ENCODE data around the gene CENPVL1. TPM values are rescaled to one million over a fixed set of nuclear protein-coding genes. Genes with fewer than 3 reads are reported as not detected.

Gene CENPVL1
- total RNA-seq, 3 donors from 2014 or later: not detected

DNA sequence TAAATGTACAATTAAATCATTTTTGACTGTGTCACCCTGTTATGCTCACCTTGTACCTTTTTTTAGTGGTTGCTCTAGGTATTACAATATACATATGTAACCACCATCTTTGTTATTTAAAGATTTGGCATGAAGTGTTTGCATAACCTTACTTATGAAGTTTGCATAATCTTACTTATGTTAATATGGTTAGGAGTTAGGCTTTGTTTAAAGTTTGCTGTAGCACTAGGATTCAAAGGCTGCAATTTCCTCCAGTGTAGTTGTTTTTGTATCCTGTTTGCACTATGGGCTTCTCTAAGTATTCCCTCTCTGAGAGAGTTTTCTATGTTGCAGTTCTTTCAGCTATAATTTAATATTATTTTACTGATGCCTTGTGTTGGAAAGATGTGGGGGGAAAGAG, 17.9 kb downstream of the CENPVL1 start:
- Histone ChIP-seq H3K27ac (no peak overlapping the region), H3K4me1 (no peaks in the 10 kb centered on the region), H3K27me3 (peaks cover 0 to 61% of the 10 kb centered on the region in 2 donors), H3K9me3 (no peaks in the 10 kb centered on the region), H3K4me3 (no peak overlapping the region), H3K36me3 (no peaks in the 10 kb centered on the region)
- no peak for TF ChIP-seq POLR2A (IDR thresholded peaks at IDR 0.05)
- no peak for TF ChIP-seq POLR2AphosphoS5 (IDR thresholded peaks at IDR 0.05)
- TF ChIP-seq, protein P1, sequence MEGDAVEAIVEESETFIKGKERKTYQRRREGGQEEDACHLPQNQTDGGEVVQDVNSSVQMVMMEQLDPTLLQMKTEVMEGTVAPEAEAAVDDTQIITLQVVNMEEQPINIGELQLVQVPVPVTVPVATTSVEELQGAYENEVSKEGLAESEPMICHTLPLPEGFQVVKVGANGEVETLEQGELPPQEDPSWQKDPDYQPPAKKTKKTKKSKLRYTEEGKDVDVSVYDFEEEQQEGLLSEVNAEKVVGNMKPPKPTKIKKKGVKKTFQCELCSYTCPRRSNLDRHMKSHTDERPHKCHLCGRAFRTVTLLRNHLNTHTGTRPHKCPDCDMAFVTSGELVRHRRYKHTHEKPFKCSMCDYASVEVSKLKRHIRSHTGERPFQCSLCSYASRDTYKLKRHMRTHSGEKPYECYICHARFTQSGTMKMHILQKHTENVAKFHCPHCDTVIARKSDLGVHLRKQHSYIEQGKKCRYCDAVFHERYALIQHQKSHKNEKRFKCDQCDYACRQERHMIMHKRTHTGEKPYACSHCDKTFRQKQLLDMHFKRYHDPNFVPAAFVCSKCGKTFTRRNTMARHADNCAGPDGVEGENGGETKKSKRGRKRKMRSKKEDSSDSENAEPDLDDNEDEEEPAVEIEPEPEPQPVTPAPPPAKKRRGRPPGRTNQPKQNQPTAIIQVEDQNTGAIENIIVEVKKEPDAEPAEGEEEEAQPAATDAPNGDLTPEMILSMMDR (IDR thresholded peaks at IDR 0.05): no peak
- intact Hi-C loops (cut with DNase I; ENCODE audit: low total_unique reads): no loop called here
- no peak for DNase-seq (ENCODE audit: low spot score in 2 of 2)

GRCh38 chrX:51737091-51737490, 26.8 kb downstream of the CENPVL1 start:
- H3K36me3 ChIP-seq: no peaks in the 10 kb centered on the region
- intact Hi-C loops (cut with DNase I; ENCODE audit: low total_unique reads): no loop called here
- peaks cover 0 to 72% of the 10 kb centered on the region in 2 donors for H3K27me3 ChIP-seq
- no peak overlapping the region for H3K4me3 ChIP-seq
- no peaks in the 10 kb centered on the region for H3K4me1 ChIP-seq
- H3K27ac ChIP-seq: no peak overlapping the region
- TF ChIP-seq POLR2AphosphoS5 (IDR thresholded peaks at IDR 0.05) (no peak), POLR2A (IDR thresholded peaks at IDR 0.05) (no peak)
- TF ChIP-seq, protein P1 (IDR thresholded peaks at IDR 0.05): no peak
- no peak for DNase-seq (ENCODE audit: low spot score in 2 of 2)
- H3K9me3 ChIP-seq: no peaks in the 10 kb centered on the region

DNA sequence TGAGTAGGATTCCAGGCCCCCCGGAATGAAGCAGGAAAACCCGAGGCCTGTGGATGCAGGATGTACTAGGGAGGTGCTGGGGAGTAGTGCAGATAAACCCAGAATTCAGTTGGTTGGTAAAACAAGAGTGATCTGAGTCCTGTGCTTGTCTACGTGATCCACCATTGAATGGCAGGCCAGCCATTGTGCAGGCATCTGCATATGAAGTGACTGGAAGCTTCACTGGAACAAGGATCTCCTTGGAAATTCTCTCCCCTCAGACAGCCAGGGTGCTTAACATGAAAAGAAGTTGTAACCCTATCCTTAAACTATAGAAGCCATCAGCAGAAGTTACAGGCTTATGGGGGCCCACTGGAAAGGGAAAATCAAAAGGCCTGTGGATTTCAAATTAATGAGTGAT, 32.3 kb downstream of the CENPVL1 start:
- no peak for DNase-seq (ENCODE audit: low spot score in 2 of 2)
- intact Hi-C loops (cut with DNase I; ENCODE audit: low total_unique reads): no loop called here
- no peak overlapping the region for H3K27ac ChIP-seq
- peaks cover 0 to 35% of the 10 kb centered on the region in 2 donors for H3K27me3 ChIP-seq
- no peaks in the 10 kb centered on the region for H3K4me1 ChIP-seq
- TF ChIP-seq, protein P1 (IDR thresholded peaks at IDR 0.05): no peak
- no peaks in the 10 kb centered on the region for H3K9me3 ChIP-seq
- peak overlapping the region in 2 of 3 donors; percentile 63 to 70 for H3K4me3 ChIP-seq
- H3K36me3 ChIP-seq: no peaks in the 10 kb centered on the region

- DNase-seq (ENCODE audit: low spot score in 2 of 2): peak; percentile 37 to 53
- Histone ChIP-seq H3K4me3 (peak within 1 kb of the TSS; percentile 63 to 70 (median 67)), H3K9me3 (no peaks in the 10 kb centered on the region), H3K27ac (peak within 1 kb of the TSS; percentile 37 to 77), H3K27me3 (peaks cover 0 to 28% of the 10 kb centered on the region in 2 donors), H3K36me3 (no peaks in the 10 kb centered on the region), H3K4me1 (no peaks in the 10 kb centered on the region)
- intact Hi-C loops (cut with DNase I; ENCODE audit: low total_unique reads): no loop called here
- TF ChIP-seq, protein P1 (IDR thresholded peaks at IDR 0.05): no peak
- TF ChIP-seq POLR2A (IDR thresholded peaks at IDR 0.05): no peak
- TF ChIP-seq POLR2AphosphoS5 (IDR thresholded peaks at IDR 0.05): no peak
These were observed 33.1 kb downstream of the CENPVL1 start, which contains the start of gene GSPT2 for GRCh38 chrX:51743179-51743957. TSS of gene GSPT2 (plus strand) at chrX:51743442. CDS start at chrX:51743627, 185 bp downstream.

DNA sequence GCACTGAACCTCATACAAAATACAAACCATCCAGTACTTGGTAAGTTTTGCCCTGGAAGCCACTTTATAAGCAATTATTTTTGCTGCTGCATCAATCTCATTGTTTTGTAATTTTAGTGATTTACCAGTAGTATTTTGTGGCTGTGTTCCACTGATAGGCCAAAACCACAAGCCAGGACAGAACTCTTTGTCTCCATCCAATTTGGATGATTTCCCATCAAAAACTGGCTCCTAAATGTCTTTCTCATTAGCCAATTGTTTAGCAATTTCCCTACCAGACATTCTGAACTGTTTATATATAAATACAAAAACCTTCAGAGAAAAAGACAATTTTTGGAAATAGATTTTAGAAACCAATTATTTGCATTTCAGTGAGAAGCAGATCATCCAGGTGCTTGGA, 37.4 kb downstream of the CENPVL1 start:
- DNase-seq (ENCODE audit: low spot score in 2 of 2): no peak
- no peaks in the 10 kb centered on the region for H3K4me1 ChIP-seq
- TF ChIP-seq, protein P1 (IDR thresholded peaks at IDR 0.05): no peak
- no peak for TF ChIP-seq POLR2AphosphoS5 (IDR thresholded peaks at IDR 0.05)
- no peak for TF ChIP-seq POLR2A (IDR thresholded peaks at IDR 0.05)
- H3K9me3 ChIP-seq: peaks cover 0 to 10% of the 10 kb centered on the region in 2 donors
- intact Hi-C loops (cut with DNase I; ENCODE audit: low total_unique reads): no loop called here
- H3K27ac ChIP-seq: no peak overlapping the region
- no peak overlapping the region for H3K4me3 ChIP-seq
- H3K36me3 ChIP-seq: no peaks in the 10 kb centered on the region
- H3K27me3 ChIP-seq: peaks cover 0 to 35% of the 10 kb centered on the region in 2 donors
